ENCODE measurements around the gene PXK.
"Not testable (repeated sequence)": the region's sequence is repeated elsewhere in the genome, so short reads cannot be mapped to it uniquely, and the experiment has no call there.

PXK gene

DNA sequence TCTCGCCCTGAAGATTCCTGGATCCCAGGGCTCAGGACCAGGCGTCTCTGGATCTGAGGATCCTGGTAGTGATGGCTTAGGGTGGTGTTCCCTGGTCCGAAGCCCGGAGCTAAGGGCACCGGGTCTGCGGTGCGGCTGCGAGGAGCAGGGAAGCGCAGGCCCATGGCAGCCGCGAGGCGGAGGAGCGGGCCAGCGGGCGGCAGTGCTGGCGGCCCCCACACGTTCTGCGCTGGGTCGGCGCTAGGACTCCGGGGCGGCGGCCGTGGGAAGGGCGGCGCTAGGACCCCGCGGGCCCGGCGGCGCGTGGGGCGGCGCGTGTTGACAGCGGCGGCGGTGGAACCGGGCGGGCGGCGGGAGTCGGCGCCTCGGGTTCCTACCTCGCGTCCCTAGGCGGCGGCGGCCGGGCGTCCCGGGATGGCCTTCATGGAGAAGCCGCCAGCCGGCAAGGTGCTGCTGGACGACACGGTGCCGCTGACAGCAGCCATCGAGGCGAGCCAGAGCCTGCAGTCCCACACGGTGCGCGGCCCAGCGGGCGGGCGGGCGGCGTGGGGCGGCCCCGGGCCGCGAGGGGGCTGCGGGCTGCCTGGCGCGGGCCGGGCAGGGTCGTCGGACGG lies at the start of gene PXK:
Gene PXK (plus strand): TSS at position 318 of the 614 bp plus-strand sequence. CDS start 97 bp downstream, at position 415.
- peak; percentile 59 to 78 (median 65) for DNase-seq (ENCODE audit: low read depth in 3 of 3)

DNA sequence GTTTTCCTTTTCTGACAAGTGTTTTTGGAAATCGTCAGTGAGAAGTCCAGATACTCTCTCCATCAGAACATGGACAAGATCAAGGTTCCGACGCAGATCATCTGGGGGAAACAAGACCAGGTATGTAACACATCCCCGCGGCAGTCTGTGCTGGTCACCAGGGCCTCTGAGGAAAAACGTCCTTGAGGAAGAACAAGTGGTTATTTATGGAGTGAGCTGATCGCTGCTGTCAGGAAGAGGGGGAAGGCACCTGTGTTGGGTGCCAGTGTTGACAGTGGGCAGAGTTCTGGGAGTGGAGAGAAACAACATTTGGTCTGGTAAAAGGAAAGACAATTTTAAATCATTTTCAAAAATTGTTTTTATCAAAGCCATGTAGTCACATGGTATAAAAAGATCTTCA lies 47.4 kb upstream of the PXK start:
- DNase-seq (ENCODE audit: low read depth in 3 of 3) = no peak

- no peak for DNase-seq (ENCODE audit: low read depth in 3 of 3)
These were observed 45.3 kb upstream of the PXK start for GRCh38 chr3:58287354-58287753.

GRCh38 chr3:58288011-58288728 lies 44.5 kb upstream of the PXK start:
- no peak for DNase-seq (ENCODE audit: low read depth in 3 of 3)

DNA sequence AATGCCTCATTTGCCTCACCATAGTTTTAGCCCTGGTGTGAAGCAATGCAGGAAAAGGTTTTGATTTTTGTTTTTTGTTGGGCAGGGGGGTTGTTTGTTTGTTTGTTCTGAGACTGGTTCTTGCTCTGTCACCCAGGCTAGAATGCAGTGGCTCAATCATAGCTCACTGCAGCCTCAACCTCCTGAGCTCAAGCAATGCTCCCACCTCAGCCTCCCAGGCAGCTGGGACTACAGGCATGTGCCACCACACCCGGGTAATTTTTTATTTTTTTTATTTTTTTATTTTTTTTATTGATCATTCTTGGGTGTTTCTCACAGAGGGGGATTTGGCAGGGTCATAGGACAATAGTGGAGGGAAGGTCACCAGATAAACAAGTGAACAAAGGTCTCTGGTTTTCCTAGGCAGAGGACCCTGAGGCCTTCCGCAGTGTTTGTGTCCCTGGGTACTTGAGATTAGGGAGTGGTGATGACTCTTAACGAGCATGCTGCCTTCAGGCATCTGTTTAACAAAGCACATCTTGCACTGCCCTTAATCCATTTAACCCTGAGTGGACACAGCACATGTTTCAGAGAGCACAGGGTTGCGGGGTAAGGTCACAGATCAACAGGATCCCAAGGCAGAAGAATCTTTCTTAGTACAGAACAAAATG lies 43.6 kb upstream of the PXK start:
- DNase-seq (ENCODE audit: low read depth in 3 of 3) = not testable (repeated sequence)

DNA sequence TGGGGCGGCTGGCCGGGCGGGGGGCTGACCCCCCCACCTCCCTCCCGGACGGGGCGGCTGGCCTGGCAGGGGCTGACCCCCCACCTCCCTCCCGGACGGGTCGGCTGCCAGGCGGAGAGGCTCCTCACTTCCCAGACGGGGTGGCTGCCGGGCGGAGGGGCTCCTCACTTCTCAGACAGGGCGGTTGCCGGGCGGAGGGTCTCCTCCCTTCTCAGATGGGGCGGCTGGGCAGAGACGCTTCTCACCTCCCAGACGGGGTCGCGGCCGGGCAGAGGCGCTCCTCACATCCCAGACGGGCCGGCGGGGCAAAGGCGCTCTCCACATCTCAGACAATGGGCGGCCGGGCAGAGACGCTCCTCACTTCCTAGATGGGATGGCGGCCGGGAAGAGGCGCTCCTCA lies 42.2 kb upstream of the PXK start:
- not testable (repeated sequence) for DNase-seq (ENCODE audit: low read depth in 3 of 3)

DNA sequence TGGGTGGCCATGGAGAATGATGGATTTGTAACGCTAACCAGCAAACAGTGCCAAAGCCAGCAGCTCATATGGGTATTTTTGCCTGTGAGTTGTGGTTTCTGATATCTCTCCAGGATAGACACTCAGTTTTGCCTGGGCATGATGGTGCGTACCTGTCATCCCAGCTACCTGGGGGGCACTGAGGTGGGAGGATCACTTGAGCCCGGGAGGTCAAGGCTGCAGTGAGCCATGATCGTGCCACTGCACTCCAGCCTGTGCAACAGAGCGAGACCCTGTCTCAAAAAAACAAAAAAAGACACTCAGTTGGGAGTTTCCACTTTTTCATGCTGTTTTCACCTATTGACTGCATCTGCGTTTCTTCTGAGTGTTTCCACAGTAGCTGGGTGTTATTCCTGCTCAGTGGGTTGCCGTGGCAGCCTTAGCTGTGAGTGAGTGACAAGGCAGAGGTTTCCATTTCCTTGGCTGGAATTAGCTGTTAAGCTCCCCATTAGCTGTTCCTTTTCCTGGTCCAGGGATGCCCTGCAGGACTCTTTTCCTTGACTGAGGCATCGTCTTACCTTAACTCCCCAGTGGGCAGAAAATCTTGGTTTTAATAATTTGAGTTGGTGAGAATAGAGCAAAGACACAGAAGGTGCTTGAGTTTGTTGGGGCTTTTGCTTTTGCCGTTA lies 40.9 kb upstream of the PXK start:
- DNase-seq (ENCODE audit: low read depth in 3 of 3) = no peak

DNA sequence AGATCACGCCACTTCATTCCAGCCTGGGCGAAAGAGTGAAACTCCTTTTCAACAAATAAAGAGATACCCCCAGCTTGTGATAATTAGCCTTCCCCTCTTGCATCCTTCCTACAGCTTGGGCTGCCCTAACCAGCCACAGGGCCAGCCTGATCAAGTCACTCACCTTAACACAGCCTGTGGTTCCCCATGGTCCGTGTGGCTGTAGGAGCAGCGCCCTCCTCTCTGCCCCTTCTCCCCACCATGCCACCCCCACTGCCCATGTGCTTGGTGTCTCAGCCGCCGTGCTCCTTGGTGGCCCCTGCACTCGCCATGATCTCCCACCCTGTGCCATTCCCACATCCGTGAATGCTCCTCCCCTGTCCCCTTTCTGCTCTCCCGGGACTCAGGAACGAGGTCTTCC lies 39.8 kb upstream of the PXK start:
- no peak for DNase-seq (ENCODE audit: low read depth in 3 of 3)

- DNase-seq (ENCODE audit: low read depth in 3 of 3) = no peak
These were observed 39.2 kb upstream of the PXK start for GRCh38 chr3:58293516-58293915.

GRCh38 chr3:58296269-58296668 lies 36.4 kb upstream of the PXK start:
- DNase-seq (ENCODE audit: low read depth in 3 of 3) = no peak

- DNase-seq (ENCODE audit: low read depth in 3 of 3) = no peak
These were observed 35.8 kb upstream of the PXK start for GRCh38 chr3:58296843-58297242.

GRCh38 chr3:58298190-58298589 lies 34.5 kb upstream of the PXK start:
- DNase-seq (ENCODE audit: low read depth in 3 of 3) = no peak

DNA sequence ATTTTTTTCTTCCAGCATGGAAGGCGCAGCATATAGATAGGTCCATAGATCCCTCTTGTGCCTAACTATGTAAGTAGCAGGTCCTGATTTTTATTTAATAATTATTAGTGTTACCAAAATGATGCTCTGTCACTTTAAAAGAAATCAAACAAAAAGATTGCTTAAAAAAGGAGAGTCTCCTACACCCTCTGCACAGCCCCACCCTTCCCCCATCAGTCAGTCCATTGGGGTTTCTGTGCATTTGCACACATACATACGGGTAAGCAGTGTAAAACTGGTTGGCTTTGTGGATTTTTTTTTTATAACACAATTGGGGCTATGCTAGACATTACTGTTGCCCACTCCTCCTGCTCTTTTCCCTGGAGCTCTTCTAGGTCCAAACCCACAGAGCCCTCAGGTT lies 33.6 kb upstream of the PXK start:
- no peak for DNase-seq (ENCODE audit: low read depth in 3 of 3)

- no peak for DNase-seq (ENCODE audit: low read depth in 3 of 3)
These were observed 32.7 kb upstream of the PXK start for GRCh38 chr3:58299839-58300516.

- peak; percentile 98 to 99 (median 99) for DNase-seq (ENCODE audit: low read depth in 3 of 3)
These were observed 26.6 kb upstream of the PXK start, which contains the start of the genes HTD2 and RPP14 for GRCh38 chr3:58305882-58306711. HTD2 (plus strand) TSS chr3:58306520; CDS start chr3:58317614, 11,094 bp downstream. RPP14 (plus strand) TSS chr3:58306245; CDS start chr3:58310330, 4,085 bp downstream.

DNA sequence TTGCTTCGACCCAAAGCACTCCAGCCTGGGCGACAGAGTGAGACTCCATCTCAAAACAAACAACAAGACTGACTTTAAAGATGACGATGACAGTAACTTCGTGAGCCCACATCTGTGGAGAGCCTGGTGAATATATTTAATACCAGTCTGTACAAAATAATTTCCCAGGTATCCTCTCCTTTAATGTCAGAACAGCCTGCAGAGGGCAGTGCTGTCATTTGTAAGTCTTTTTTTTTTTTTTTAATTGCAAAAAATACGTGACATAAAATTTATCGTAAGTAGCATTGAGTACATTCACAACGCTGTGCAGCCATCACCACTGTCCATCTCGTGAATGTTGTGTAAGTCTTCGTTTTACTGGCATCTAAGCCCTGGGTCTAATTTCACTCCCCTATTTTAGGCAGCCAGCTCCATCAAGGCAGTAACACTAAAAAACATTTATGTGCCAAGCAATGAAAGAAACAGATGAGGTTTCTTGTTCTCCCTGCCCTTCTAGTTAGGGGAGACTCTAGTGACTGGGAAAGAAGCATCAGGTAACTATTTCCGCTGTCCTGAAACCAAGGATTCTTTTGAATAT lies 25.0 kb upstream of the PXK start:
- DNase-seq (ENCODE audit: low read depth in 3 of 3) = no peak

DNA sequence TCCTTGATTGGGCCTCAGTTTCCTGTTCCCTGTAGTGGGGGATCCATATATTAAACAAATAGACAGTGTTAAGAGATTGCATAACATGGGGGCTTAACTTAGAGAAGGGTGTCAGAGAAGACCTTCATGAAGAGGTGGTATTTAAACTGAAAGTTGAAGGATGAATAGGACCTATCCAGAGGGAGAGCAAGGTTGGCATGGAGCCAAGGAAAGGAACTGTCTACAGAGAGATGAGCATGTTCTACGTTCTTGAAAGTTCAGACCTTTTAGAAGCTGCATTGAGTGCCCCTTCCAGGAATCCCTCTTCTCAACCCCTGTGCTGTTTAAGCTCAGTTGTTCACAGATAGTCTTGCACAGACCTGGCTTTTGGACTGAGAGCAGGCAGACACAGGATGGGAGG lies 24.0 kb upstream of the PXK start:
- no peak for DNase-seq (ENCODE audit: low read depth in 3 of 3)

DNA sequence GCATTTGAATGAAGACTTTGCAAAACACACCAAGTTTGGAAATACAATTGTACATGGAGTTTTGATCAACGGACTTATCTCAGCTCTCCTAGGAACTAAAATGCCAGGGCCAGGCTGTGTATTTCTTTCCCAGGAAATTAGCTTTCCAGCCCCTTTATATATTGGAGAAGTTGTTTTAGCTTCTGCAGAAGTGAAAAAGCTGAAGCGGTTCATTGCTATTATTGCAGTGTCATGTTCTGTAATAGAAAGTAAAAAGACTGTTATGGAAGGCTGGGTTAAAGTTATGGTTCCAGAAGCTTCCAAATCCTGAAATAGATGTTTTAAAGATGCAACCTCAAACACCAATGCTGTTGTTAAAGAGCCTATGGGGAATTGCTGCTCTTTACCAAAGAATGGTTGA lies 14.9 kb upstream of the PXK start:
- no peak for DNase-seq (ENCODE audit: low read depth in 3 of 3)

DNA sequence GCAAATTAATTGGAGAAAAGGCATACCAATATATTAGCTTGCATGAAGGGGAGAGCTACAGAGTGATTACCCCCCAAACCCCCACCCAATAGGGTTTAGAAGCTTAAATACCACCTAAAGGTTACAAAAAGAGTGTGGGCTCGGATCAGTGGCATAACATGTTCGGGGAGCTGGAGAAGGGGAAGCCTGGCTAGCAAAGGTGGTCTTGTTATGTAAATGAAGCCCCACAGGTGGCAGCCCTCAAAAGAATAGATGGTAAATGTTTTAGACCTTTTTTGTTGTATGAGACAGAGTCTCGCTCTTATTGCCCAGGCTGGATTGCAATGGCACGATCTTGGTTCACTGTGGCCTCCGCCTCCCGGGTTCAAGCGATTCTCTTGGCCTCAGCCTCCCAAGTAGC lies 10.9 kb upstream of the PXK start:
- DNase-seq (ENCODE audit: low read depth in 3 of 3) = no peak

DNA sequence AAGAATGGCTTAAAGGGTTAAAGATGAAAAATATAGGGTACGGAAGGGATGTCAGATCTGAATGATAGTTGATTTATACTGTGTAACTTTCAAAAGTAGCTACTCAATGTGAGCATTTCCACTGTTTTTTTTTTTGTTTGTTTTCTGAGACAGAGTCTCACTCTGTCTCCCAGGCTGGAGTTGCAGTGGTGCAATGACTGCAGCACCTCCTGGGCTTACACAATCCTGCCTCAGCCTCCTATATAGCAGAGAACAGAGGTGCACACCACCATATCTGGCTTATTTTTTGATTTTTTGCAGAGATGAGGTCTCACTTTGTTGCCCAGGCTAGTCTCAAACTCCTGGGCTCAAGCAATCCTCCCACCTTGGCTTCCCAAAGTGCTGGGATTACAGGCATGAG lies 9.9 kb upstream of the PXK start:
- no peak for DNase-seq (ENCODE audit: low read depth in 3 of 3)

All from stimulated activated CD4-positive, alpha-beta T cell treated with anti-CD3 and anti-CD28 coated beads, TNF-alpha, amount 100 ng/mL, for 24 hours (primary cell).